ENCODE results near the gene MAP2K1.
"Not testable (repeated sequence)": the region's sequence is repeated elsewhere in the genome, so short reads cannot be mapped to it uniquely, and the experiment has no call there.

MAP2K1 gene

DNA sequence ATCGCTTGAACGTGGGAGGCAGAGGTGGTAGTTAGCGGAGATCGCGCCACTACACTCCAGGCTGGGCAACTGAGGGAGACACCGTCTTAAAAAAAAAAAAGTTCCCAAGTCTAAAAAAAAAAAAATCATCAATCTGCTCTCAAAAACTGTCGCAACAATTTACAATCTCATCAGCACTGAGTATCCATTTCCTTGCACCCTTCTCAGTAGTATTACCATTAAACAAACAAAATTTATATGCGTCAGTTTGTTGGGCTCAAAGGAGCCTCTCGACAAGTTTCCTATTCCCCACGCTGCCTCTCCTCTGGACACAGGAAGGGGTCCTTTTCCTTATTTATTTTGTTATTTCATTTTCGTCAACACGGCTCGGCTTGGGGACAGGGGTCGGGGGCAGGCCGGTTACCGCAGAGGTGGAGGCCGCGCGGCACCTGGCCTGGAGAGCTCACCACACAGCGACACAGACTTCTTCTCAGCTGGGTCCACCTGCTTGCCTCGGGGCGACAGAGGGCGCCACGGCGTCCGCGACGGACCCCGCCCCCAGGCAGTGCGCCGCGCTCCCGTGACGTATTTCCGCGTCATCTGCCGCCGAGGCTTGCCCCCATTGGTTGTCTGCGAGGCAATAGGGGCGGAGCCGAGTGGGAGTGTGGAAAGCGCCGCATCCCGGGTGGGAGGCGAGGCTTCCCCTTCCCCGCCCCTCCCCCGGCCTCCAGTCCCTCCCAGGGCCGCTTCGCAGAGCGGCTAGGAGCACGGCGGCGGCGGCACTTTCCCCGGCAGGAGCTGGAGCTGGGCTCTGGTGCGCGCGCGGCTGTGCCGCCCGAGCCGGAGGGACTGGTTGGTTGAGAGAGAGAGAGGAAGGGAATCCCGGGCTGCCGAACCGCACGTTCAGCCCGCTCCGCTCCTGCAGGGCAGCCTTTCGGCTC is at the start of gene MAP2K1:
TSS of gene MAP2K1 (plus strand) at position 709 of the 920 bp plus-strand sequence. CDS start 436 bp downstream, outside the sequence.
- Histone ChIP-seq H3K4me1 (ENCODE audit: control insufficient read depth in 2 of 2, insufficient read depth in 2 of 2, low read length in 2 of 2) (peaks cover 11 to 15% of the 10 kb centered on the region in 2 donors), H3K27me3 (ENCODE audit: control insufficient read depth in 2 of 2, insufficient read depth in 2 of 2, low read length in 2 of 2) (no peaks in the 10 kb centered on the region), H3K9me3 (ENCODE audit: control insufficient read depth in 2 of 2, low read length in 2 of 2) (no peaks in the 10 kb centered on the region), H3K36me3 (ENCODE audit: control insufficient read depth in 2 of 2, insufficient read depth in 2 of 2, low read length in 2 of 2) (no peaks in the 10 kb centered on the region), H3K4me3 (ENCODE audit: low read length in 2 of 2) (peak within 1 kb of the TSS; percentile 80 to 89), H3K9ac (ENCODE audit: low read depth in 1 of 2, low read length in 2 of 2) (peak within 1 kb of the TSS; percentile 70 to 82), H3K27ac (ENCODE audit: low read depth in 2 of 2, low read length in 2 of 2) (peak within 1 kb of the TSS; percentile 83 to 86)

DNA sequence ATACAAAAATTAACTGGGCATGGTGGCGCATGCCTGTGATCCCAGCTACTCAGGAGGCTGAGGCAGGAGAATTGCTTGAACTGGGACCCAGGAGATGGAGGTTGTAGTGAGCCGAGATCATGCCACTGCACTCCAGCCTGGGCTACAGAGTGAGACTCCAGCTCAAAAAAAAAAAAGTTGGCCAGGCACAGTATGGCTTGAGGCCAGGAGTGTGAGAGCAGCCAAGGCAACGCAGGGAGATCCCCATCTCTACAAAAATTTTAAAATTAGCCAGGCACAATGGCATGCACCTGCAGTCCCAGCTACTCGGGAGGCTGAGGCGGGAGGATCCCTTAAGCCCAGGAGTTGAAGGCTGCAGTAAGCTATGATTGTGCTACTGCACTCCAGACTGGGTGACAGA is 38.2 kb upstream of the MAP2K1 start:
- not testable (repeated sequence) for H3K27ac ChIP-seq (ENCODE audit: low read depth in 2 of 2, low read length in 2 of 2); H3K9ac ChIP-seq (ENCODE audit: low read depth in 1 of 2, low read length in 2 of 2); H3K4me3 ChIP-seq (ENCODE audit: low read length in 2 of 2); H3K36me3 ChIP-seq (ENCODE audit: control insufficient read depth in 2 of 2, insufficient read depth in 2 of 2, low read length in 2 of 2); H3K4me1 ChIP-seq (ENCODE audit: control insufficient read depth in 2 of 2, insufficient read depth in 2 of 2, low read length in 2 of 2); H3K27me3 ChIP-seq (ENCODE audit: control insufficient read depth in 2 of 2, insufficient read depth in 2 of 2, low read length in 2 of 2); H3K9me3 ChIP-seq (ENCODE audit: control insufficient read depth in 2 of 2, low read length in 2 of 2)

DNA sequence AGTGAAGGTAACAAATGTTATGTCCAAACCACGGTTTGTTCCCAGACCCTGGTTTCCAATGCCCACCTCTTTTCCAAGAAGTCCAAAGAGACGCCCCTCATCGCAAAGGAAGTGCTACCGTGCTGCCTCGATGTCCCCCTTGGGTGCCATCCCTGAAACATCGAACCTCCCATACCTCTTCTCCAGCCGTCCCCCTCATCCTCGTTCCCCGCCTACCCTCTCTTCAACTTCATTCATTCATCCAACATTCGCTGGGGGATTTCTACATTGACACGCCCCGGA is 30.7 kb upstream of the MAP2K1 start:
- H3K4me1 ChIP-seq (ENCODE audit: control insufficient read depth in 2 of 2, insufficient read depth in 2 of 2, low read length in 2 of 2): peaks cover 5% of the 10 kb centered on the region in 2 donors
- H3K27ac ChIP-seq (ENCODE audit: low read depth in 2 of 2, low read length in 2 of 2): peak overlapping the region; percentile 34 to 58
- H3K4me3 ChIP-seq (ENCODE audit: low read length in 2 of 2): peak overlapping the region; percentile 92 to 94
- peak overlapping the region; percentile 82 to 91 for H3K9ac ChIP-seq (ENCODE audit: low read depth in 1 of 2, low read length in 2 of 2)
- H3K9me3 ChIP-seq (ENCODE audit: control insufficient read depth in 2 of 2, low read length in 2 of 2): no peaks in the 10 kb centered on the region
- peaks cover 0 to 2% of the 10 kb centered on the region in 2 donors for H3K36me3 ChIP-seq (ENCODE audit: control insufficient read depth in 2 of 2, insufficient read depth in 2 of 2, low read length in 2 of 2)
- H3K27me3 ChIP-seq (ENCODE audit: control insufficient read depth in 2 of 2, insufficient read depth in 2 of 2, low read length in 2 of 2): no peaks in the 10 kb centered on the region

DNA sequence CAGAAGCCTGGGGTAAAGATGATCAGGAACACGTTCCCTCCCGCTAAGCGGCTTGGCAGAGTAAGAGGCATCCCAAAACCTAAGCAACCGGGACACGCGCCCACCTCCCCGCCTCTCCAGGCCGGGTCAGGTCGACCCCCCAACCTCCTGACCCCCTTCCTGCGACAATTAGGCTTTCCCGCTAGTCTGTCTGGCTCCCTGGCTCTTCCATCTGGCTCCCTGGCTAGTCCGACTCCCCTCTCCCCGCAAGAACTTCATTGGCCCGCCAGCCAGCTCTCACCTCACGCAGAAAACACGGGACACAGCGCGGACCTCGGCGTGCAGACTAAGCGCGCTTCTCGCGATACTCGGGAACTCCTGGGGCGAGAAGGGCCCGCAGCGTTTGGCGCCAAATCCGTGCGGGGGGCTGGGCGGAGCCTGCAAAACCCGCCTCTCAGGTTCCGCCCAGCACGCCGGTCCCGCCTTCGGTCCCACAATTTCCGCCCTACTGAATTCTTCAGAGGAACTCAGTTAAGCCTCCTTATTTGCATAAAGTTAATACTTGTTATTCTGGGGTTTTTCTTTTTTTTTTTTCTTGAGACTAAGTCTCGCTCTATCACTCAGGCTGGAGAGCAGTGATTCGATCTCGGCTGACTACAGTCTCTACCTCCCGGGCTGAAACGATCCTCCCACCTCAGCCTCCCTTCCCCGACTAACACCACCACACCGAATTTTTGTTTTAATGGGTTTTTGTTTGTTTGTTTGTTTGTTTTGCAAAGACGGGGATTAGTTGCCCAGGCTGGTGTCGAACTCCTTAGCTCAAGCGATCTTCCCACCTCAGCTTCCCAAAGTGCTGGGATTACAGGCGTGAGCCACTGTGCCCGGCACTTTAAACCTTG is 30.1 kb upstream of the MAP2K1 start, which contains the start of gene TIPIN:
TSS of gene TIPIN (minus strand) at position 327 of the 878 bp plus-strand sequence. CDS start 3,738 bp downstream, outside the sequence.
- H3K4me1 ChIP-seq (ENCODE audit: control insufficient read depth in 2 of 2, insufficient read depth in 2 of 2, low read length in 2 of 2): peaks cover 5% of the 10 kb centered on the region in 2 donors
- H3K27ac ChIP-seq (ENCODE audit: low read depth in 2 of 2, low read length in 2 of 2): peak within 1 kb of the TSS; percentile 34 to 58
- H3K9me3 ChIP-seq (ENCODE audit: control insufficient read depth in 2 of 2, low read length in 2 of 2): no peaks in the 10 kb centered on the region
- no peaks in the 10 kb centered on the region for H3K27me3 ChIP-seq (ENCODE audit: control insufficient read depth in 2 of 2, insufficient read depth in 2 of 2, low read length in 2 of 2)
- no peaks in the 10 kb centered on the region for H3K36me3 ChIP-seq (ENCODE audit: control insufficient read depth in 2 of 2, insufficient read depth in 2 of 2, low read length in 2 of 2)
- peak within 1 kb of the TSS; percentile 92 to 94 for H3K4me3 ChIP-seq (ENCODE audit: low read length in 2 of 2)
- peak within 1 kb of the TSS; percentile 82 to 91 for H3K9ac ChIP-seq (ENCODE audit: low read depth in 1 of 2, low read length in 2 of 2)

- peak overlapping the region; percentile 48 to 58 for H3K27ac ChIP-seq (ENCODE audit: low read depth in 2 of 2, low read length in 2 of 2)
- no peak overlapping the region for H3K9ac ChIP-seq (ENCODE audit: low read depth in 1 of 2, low read length in 2 of 2)
- H3K4me3 ChIP-seq (ENCODE audit: low read length in 2 of 2): no peak overlapping the region
- no peaks in the 10 kb centered on the region for H3K9me3 ChIP-seq (ENCODE audit: control insufficient read depth in 2 of 2, low read length in 2 of 2)
- no peaks in the 10 kb centered on the region for H3K36me3 ChIP-seq (ENCODE audit: control insufficient read depth in 2 of 2, insufficient read depth in 2 of 2, low read length in 2 of 2)
- H3K27me3 ChIP-seq (ENCODE audit: control insufficient read depth in 2 of 2, insufficient read depth in 2 of 2, low read length in 2 of 2): no peaks in the 10 kb centered on the region
- H3K4me1 ChIP-seq (ENCODE audit: control insufficient read depth in 2 of 2, insufficient read depth in 2 of 2, low read length in 2 of 2): peaks cover 5% of the 10 kb centered on the region in 2 donors
Measured at GRCh38 chr15:66359740-66360139, 27.0 kb upstream of the MAP2K1 start.

DNA sequence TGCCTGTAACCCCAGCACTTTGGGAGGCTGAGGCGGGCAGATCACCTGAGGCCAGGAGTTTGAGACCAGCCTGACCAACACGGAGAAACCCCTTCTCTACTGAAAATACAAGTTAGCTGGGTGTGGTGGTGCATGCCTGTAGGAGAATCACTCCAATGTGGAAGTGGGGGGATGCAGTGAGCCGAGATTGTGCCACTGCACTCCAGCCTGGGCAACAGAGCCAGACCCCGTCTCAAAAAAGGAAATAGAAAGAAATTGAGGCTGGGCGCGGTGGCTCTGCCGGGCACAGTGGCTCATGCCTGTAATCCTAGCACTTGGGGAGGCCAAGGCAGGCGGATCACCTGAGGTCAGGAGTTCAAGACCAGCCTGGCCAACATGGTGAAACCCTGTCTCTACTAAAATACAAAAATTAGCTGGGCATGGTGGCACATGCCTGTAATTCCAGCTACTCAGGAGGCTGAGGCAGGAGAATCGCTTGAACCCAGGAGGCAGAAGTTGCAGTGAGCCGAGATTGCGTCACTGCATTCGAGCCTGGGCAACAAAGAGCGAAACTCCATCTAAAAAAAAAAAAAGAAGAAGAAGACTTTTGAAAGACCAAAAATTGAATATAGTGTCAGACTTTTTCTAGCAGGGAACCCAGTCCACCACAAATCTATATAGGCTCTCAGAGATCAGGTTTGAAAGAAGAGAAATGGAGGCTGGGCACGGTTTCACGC is 24.8 kb upstream of the MAP2K1 start:
- H3K4me1 ChIP-seq (ENCODE audit: control insufficient read depth in 2 of 2, insufficient read depth in 2 of 2, low read length in 2 of 2); H3K9me3 ChIP-seq (ENCODE audit: control insufficient read depth in 2 of 2, low read length in 2 of 2); H3K27me3 ChIP-seq (ENCODE audit: control insufficient read depth in 2 of 2, insufficient read depth in 2 of 2, low read length in 2 of 2); H3K9ac ChIP-seq (ENCODE audit: low read depth in 1 of 2, low read length in 2 of 2); H3K36me3 ChIP-seq (ENCODE audit: control insufficient read depth in 2 of 2, insufficient read depth in 2 of 2, low read length in 2 of 2); H3K27ac ChIP-seq (ENCODE audit: low read depth in 2 of 2, low read length in 2 of 2); H3K4me3 ChIP-seq (ENCODE audit: low read length in 2 of 2): not testable (repeated sequence)

DNA sequence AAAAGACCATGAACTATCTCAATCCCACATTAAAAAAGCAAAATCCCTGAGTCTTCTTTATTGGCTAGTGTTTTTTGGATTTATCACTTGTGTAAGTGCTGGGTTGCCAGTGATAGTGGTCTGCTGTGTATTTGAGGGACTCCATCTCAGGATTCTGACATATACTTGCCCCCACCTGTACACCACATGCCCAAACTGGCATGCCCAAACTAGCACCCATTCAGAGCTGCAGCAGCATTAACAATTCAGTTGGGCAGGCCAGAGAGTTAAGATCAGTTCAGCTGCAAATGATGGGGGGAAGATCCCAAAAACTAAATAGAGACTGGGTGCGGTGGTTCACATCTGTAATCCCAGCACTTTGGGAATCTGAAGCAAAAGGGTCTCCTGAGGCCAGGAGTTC is 23.9 kb upstream of the MAP2K1 start:
- Histone ChIP-seq H3K4me3 (ENCODE audit: low read length in 2 of 2) (no peak overlapping the region), H3K9ac (ENCODE audit: low read depth in 1 of 2, low read length in 2 of 2) (no peak overlapping the region), H3K9me3 (ENCODE audit: control insufficient read depth in 2 of 2, low read length in 2 of 2) (no peaks in the 10 kb centered on the region), H3K27me3 (ENCODE audit: control insufficient read depth in 2 of 2, insufficient read depth in 2 of 2, low read length in 2 of 2) (no peaks in the 10 kb centered on the region), H3K36me3 (ENCODE audit: control insufficient read depth in 2 of 2, insufficient read depth in 2 of 2, low read length in 2 of 2) (no peaks in the 10 kb centered on the region), H3K4me1 (ENCODE audit: control insufficient read depth in 2 of 2, insufficient read depth in 2 of 2, low read length in 2 of 2) (no peaks in the 10 kb centered on the region), H3K27ac (ENCODE audit: low read depth in 2 of 2, low read length in 2 of 2) (no peak overlapping the region)

- H3K9me3 ChIP-seq (ENCODE audit: control insufficient read depth in 2 of 2, low read length in 2 of 2): no peaks in the 10 kb centered on the region
- no peak overlapping the region for H3K9ac ChIP-seq (ENCODE audit: low read depth in 1 of 2, low read length in 2 of 2)
- H3K27ac ChIP-seq (ENCODE audit: low read depth in 2 of 2, low read length in 2 of 2): no peak overlapping the region
- H3K27me3 ChIP-seq (ENCODE audit: control insufficient read depth in 2 of 2, insufficient read depth in 2 of 2, low read length in 2 of 2): no peaks in the 10 kb centered on the region
- H3K36me3 ChIP-seq (ENCODE audit: control insufficient read depth in 2 of 2, insufficient read depth in 2 of 2, low read length in 2 of 2): no peaks in the 10 kb centered on the region
- no peak overlapping the region for H3K4me3 ChIP-seq (ENCODE audit: low read length in 2 of 2)
- peaks cover 0 to 1% of the 10 kb centered on the region in 2 donors for H3K4me1 ChIP-seq (ENCODE audit: control insufficient read depth in 2 of 2, insufficient read depth in 2 of 2, low read length in 2 of 2)
Measured at GRCh38 chr15:66364944-66365528, 21.7 kb upstream of the MAP2K1 start.

GRCh38 chr15:66369773-66370651 is 16.7 kb upstream of the MAP2K1 start:
- Histone ChIP-seq H3K27me3 (ENCODE audit: control insufficient read depth in 2 of 2, insufficient read depth in 2 of 2, low read length in 2 of 2) (no peaks in the 10 kb centered on the region), H3K36me3 (ENCODE audit: control insufficient read depth in 2 of 2, insufficient read depth in 2 of 2, low read length in 2 of 2) (no peaks in the 10 kb centered on the region), H3K27ac (ENCODE audit: low read depth in 2 of 2, low read length in 2 of 2) (peak overlapping the region; percentile 76), H3K9me3 (ENCODE audit: control insufficient read depth in 2 of 2, low read length in 2 of 2) (no peaks in the 10 kb centered on the region), H3K9ac (ENCODE audit: low read depth in 1 of 2, low read length in 2 of 2) (peak overlapping the region; percentile 61 to 78), H3K4me1 (ENCODE audit: control insufficient read depth in 2 of 2, insufficient read depth in 2 of 2, low read length in 2 of 2) (peaks cover 0 to 2% of the 10 kb centered on the region in 2 donors), H3K4me3 (ENCODE audit: low read length in 2 of 2) (peak overlapping the region; percentile 61 to 82)

Measured in mucosa of rectum (tissue), 2 donors.